ENCODE measurements around the gene TOMM6.
A peak's percentile ranks its signal among the peaks of the same experiment; 100 is the strongest.

TOMM6 gene

GRCh38 chr6:41750374-41750773 is 37.1 kb upstream of the TOMM6 start:
- DNase-seq = no peak

GRCh38 chr6:41755895-41756294 is 31.6 kb upstream of the TOMM6 start:
- DNase-seq = no peak
- no peak for TF ChIP-seq CTCF (IDR thresholded peaks at IDR 0.05)
- Mint-ChIP-seq H3K4me3 (no peak overlapping the region), H3K4me1 (peaks cover 9% of the 10 kb centered on the region), H3K36me3 (ENCODE audit: low read depth) (no peaks in the 10 kb centered on the region), H3K27me3 (ENCODE audit: low read depth, poor library complexity) (peaks cover 10% of the 10 kb centered on the region), H3K27ac (no peak overlapping the region), H3K9me3 (no peaks in the 10 kb centered on the region)

More at GRCh38 chr6:41750374-41750773, 37.1 kb upstream of the TOMM6 start:
- no peaks in the 10 kb centered on the region for H3K36me3 Mint-ChIP-seq (ENCODE audit: low read depth)
- H3K9me3 Mint-ChIP-seq = no peaks in the 10 kb centered on the region
- H3K27ac Mint-ChIP-seq = no peak overlapping the region
- no peaks in the 10 kb centered on the region for H3K4me1 Mint-ChIP-seq
- no peak for TF ChIP-seq CTCF (IDR thresholded peaks at IDR 0.05)
- H3K4me3 Mint-ChIP-seq = no peak overlapping the region
- H3K27me3 Mint-ChIP-seq (ENCODE audit: low read depth, poor library complexity) = peaks cover 24% of the 10 kb centered on the region

GRCh38 chr6:41756354-41756753 is 31.1 kb upstream of the TOMM6 start:
- H3K9me3 Mint-ChIP-seq = no peaks in the 10 kb centered on the region
- H3K4me1 Mint-ChIP-seq = peaks cover 9% of the 10 kb centered on the region
- DNase-seq = no peak
- no peaks in the 10 kb centered on the region for H3K36me3 Mint-ChIP-seq (ENCODE audit: low read depth)
- no peak for TF ChIP-seq CTCF (IDR thresholded peaks at IDR 0.05)
- peaks cover 11% of the 10 kb centered on the region for H3K27me3 Mint-ChIP-seq (ENCODE audit: low read depth, poor library complexity)
- no peak overlapping the region for H3K27ac Mint-ChIP-seq
- no peak overlapping the region for H3K4me3 Mint-ChIP-seq

GRCh38 chr6:41757271-41757670 is 30.2 kb upstream of the TOMM6 start:
- no peak for TF ChIP-seq CTCF (IDR thresholded peaks at IDR 0.05)
- peaks cover 11% of the 10 kb centered on the region for H3K27me3 Mint-ChIP-seq (ENCODE audit: low read depth, poor library complexity)
- H3K9me3 Mint-ChIP-seq = no peaks in the 10 kb centered on the region
- DNase-seq = no peak
- no peak overlapping the region for H3K4me3 Mint-ChIP-seq
- peaks cover 9% of the 10 kb centered on the region for H3K4me1 Mint-ChIP-seq
- no peaks in the 10 kb centered on the region for H3K36me3 Mint-ChIP-seq (ENCODE audit: low read depth)
- no peak overlapping the region for H3K27ac Mint-ChIP-seq

- peaks cover 13% of the 10 kb centered on the region for H3K27me3 Mint-ChIP-seq (ENCODE audit: low read depth, poor library complexity)
- DNase-seq = no peak
- no peak for TF ChIP-seq CTCF (IDR thresholded peaks at IDR 0.05)
- H3K4me3 Mint-ChIP-seq = no peak overlapping the region
- no peaks in the 10 kb centered on the region for H3K9me3 Mint-ChIP-seq
- H3K27ac Mint-ChIP-seq = peak overlapping the region; percentile 59
- no peaks in the 10 kb centered on the region for H3K36me3 Mint-ChIP-seq (ENCODE audit: low read depth)
- H3K4me1 Mint-ChIP-seq = peaks cover 9% of the 10 kb centered on the region
Measured at GRCh38 chr6:41757931-41758640, 29.4 kb upstream of the TOMM6 start.

- TF ChIP-seq CTCF (IDR thresholded peaks at IDR 0.05) = no peak
- Mint-ChIP-seq H3K9me3 (no peaks in the 10 kb centered on the region), H3K27ac (peak overlapping the region; percentile 72), H3K4me3 (no peak overlapping the region), H3K4me1 (peaks cover 9% of the 10 kb centered on the region), H3K27me3 (ENCODE audit: low read depth, poor library complexity) (peaks cover 14% of the 10 kb centered on the region), H3K36me3 (ENCODE audit: low read depth) (no peaks in the 10 kb centered on the region)
- no peak for DNase-seq
Measured at GRCh38 chr6:41758641-41759035, 28.9 kb upstream of the TOMM6 start.

All from nephron progenitor cell (in vitro differentiated cells).